Measurements from ENCODE around the gene CCDC150.
"Not testable (repeated sequence)": the region's sequence is repeated elsewhere in the genome, so short reads cannot be mapped to it uniquely, and the experiment has no call there.

The CCDC150 gene

DNA sequence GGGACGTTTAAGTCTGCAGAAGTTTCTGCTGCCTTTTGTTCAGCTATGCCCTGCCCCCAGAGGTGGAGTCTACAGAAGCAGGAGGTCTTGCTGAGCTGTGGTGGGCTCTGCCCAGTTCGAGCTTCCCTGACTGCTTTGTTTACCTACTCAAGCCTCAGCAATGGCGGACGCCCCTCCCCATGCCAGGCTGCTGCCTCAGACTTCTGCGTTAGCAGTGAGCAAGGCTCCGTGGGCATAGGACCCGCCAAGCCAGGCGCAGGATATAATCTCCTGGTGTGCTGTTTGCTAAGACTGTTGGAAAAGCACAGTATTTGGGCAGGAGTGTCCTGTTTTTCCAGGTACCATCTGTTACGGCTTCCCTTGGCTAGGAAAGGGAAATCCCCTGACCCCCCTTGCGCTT, 70.5 kb downstream of the CCDC150 start:
- DNase-seq: not testable (repeated sequence)

DNA sequence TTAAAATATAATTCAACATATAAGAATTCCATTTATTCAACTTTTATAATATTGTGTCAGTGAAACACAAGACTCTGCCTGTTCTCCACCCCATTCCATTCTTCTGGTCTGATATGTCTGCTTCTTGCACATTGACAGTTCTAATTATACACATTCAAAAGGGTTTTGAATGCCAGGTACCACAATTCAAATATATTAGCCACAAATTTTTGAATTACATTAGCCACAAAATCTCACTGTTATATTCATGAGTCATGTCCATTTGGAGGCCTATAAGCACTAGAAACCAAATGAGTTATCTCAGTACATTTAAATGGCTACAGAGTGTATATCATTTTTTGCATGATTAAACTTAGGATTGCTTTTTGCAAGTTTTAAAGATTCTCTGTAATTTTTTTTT, 72.1 kb downstream of the CCDC150 start:
- DNase-seq: no peak

DNA sequence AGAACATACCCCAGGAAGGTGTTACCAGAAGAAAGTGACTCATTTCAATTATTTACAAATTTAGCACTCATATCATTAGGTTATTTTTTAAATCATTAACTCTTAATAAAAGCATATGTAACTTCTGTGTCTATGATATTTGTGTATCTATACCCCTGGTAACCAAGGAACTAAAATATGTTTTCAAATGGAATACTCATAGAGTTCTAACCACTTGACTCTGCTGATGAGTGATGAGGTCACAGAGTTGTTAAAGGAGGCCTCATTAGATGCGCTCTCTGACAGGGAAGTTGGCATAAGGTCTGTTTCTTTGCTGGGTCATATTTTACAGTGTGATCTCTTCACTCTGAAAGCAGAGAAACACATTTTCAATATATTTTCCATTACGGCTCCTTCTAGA, 73.4 kb downstream of the CCDC150 start:
- DNase-seq: no peak

DNA sequence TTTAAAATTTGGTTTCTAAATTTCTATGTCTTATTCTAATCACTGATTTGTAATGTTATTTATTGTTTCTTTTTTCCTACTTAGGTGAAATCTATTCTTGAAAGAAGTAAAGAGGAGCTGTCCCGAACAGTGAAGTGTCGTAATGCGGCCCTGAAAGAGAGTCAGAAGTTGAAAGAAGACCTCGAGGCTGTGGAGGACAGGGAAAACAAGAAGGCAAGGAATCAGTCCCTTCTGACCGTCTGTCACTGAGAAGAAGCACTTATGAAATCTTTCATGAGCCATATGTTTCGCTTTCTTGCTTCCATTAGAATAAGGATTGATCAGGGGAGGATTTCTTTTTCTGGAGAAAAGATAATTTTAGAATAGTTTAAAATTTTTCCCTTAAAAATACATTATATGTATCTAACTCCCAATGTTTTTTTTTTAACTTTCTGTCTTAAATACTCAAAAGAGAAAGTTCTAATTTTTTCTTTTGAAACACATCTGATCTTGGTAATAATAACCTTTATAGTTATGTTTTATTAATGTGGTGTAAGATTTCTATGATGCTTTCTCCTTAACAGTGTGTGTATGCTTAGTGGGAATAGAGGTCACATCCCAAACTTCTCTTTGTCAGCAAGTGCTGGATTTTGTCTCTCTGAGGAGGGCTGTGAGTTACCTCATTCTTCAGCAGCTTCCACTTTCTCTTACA, 79.0 kb downstream of the CCDC150 start:
- DNase-seq: no peak

DNA sequence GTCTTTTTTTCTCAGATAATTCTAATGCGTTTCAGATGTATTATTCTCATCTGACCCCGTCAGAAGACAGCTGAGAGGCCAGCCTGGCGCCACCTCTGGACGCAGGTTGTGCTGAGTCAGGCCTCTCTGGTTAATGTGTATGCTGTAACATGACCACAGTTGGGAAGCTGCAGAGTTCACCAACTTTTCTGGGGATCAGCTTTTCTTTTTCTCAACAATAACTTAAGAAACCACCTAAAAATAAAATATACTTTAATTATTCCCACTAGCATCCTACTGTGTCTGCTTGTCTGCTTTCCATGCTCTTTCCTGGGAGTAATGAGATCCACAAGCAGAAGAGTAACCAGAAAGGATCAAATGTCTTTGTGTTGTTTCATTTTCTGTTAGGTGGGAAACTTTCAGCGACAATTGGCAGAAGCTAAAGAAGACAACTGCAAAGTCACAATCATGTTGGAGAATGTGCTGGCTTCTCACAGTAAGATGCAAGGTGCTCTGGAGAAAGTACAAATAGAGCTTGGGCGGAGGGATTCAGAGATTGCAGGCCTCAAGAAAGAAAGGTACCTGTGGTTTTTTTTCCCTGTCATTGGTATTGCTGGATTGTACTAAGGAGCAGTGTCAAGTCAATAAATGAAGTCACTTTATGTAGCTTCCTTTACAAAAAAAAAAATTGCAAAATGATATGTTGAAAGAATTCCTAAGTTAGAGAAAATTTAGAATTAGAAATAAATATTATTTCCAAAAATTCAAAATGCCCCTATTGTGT, 79.8 kb downstream of the CCDC150 start:
- DNase-seq: peak in 1 of 56 donors; percentile 3

DNA sequence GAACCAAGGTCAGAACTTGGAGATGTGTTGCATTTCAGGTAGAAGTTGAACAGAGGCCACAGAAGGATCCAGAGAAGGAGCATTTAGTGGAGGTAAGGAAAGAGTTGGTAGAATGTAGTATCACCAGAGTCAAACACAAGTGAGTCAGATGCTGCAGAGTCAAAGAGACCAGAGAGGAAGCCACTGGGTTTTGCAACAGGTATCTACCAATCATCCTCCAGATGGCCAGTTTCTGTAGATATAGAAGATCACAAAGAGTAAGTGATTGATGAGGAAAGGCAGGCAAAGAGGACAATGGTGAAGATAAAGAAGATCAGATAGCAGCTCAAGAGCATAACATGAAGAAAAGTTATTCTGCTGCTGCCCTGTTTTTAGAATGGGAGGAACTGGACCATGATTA, 84.1 kb downstream of the CCDC150 start:
- DNase-seq: no peak

DNA sequence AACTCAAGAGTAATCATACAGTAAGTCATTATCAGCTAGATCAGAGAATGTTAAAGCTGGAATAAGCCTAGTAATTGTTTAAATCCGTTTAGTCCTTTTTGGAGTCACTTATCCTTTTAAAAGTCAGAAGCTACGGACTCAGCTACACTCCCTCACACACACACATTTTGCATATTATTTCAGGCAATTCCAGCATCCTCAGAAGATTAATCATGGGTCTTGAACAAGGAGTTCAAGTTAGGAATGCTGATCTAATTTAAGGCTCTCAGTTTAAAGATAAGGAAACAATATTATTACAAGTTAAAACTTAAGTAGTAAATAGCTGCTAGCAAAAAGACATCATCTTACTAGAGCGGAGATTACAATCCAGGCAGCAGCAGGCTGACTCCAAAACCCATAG, 85.7 kb downstream of the CCDC150 start:
- DNase-seq: no peak

DNA sequence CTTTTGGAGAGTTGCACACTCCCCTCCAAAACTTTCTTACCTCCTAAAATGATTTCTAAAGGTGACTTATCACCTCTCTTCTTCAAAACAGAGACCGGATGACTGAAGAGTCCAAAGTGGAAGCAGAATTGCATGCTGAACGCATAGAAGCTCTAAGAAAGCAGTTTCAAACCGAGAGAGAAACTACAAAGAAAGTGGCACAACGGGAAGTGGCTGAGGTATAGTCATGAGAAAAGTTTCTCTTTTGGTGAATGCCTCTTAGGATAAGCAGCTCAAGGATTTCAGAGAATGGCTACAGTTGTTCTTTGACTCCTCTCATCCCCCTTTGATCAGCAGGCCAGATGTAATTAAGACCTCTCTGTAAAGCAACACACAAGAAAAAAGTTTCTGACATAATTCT, 86.4 kb downstream of the CCDC150 start:
- no peak for DNase-seq

DNA sequence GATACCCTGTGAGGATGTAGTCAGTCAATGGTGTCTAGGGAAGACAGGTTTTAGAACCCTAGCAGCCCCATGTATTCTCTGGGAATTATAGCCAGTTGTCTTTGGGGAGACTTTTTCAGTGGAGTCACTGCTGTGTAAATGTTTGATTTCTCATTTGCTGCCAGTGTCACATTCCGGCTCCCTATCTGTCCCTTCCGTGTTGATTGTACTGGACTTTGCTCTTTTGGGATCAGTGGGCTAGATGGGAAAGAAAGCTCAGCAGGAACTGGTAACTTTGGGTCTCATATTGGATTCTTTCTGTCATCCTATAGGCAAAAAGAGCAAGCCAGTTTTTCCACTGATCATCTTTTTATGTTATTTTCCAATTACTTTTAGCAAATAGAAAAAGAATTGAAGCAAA, 89.9 kb downstream of the CCDC150 start:
- DNase-seq: no peak

DNA sequence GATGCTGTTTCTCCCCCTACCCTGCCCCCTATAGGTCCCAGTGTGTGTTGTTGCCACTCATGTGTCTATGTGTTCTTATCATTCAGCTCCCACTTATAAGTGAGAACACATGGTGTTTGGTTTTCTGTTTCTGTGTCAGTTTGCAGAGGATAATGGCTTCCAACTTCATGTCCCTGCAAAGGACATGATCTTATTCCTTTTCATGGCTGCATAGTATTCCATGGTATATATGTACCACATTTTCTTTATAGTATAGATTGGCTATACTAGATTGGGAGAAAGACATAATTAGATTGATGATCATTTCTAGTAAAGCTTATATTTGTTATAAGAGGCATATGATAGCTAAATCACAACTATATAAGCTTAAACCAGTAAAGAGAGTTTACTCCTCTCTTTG, 97.1 kb downstream of the CCDC150 start:
- DNase-seq: not testable (repeated sequence)

DNA sequence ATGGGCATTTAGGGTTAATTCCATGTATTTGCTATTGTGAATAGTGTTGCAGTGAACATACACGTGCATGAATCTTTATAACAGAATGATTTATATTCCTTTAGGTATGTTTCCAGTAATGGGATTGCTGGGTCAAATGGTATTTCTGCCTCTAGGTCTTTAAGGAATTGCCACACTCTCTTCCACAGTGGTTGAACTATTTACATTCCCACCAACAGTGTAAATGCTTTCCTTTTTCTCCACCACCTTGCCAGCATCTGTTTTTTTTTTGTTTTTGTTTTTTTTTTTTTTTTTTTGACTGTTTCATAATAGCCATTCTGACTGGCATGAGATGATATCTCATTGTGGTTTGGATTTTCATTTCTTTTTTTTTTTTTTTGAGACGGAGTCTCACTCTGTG, 97.5 kb downstream of the CCDC150 start:
- DNase-seq: no peak

DNA sequence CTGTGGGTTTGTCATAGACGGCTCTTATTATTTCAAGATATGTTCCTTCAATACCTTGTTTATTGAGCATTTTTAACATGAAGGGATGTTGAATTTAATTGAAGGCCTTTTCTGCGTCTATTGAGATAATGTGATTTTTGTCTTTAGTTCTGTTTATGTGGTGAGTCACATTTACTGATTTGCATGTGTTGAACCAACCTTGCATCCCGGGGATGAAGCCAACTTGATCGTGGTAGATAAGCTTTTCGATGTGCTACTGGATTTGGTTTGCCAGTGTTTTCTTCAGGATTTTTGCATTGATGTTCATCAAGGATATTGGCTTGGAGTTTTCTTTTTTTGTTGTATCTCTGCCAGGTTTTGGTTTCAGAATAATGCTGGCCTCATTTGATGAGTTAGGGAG, 99.5 kb downstream of the CCDC150 start:
- no peak for DNase-seq

DNA sequence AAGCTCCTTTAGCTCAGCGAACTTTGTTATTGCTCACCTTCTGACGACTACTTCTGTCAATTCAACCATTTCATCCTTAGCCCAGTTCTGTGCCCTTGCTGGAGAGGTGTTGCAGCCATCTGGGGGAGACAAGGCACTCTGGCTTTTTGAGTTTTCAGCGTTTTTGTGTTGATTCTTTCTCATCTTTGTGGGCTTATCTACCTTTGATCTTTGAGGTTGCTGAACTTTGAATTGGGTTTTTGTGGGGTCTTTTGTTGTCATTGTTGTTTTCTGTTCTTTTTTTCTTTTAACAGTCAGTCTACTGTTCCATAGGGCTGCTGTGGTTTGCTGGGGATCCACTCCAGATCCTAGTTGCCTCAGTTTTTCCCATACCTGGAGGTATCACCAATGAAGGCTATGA, 102.7 kb downstream of the CCDC150 start:
- no peak for DNase-seq

DNA sequence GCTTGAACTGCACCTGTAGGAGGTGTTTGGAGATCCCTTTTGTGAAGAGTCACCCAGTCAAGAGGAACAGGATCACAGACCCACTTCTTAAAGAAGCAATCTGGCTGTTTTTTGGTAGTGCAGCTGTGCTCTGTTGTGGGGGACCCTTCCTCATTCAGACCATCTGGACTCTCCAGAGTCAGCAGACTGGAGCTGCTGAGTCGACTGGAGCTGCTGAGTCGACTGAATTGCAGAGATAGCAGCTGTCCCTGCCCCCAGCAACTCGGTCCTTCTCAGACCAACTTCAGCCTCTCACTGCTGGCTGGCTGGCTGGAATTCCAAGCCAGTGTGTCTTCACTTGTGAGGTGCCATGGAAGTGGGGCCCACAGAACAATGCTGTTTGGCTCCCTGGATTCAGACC, 103.2 kb downstream of the CCDC150 start:
- no peak for DNase-seq

DNA sequence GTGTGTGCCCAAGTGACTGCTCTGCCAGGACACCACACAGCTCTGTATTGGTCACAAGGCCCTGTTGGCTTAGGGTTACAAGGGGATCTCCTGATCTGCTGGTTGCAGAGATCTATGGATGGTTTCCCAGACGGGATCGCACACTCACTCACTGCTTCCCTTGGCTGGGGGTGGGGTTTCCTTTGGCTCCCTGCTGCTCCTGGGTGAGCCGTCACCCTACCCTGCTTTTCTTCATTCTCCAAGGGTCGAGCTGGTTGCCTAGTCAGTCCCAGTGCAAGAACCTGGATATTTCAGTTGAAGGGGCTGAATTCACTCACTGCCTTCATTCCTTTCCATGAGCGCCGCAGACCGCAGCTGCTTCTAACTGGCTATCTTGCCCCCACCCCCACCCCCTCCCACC, 103.7 kb downstream of the CCDC150 start:
- DNase-seq: no peak

DNA sequence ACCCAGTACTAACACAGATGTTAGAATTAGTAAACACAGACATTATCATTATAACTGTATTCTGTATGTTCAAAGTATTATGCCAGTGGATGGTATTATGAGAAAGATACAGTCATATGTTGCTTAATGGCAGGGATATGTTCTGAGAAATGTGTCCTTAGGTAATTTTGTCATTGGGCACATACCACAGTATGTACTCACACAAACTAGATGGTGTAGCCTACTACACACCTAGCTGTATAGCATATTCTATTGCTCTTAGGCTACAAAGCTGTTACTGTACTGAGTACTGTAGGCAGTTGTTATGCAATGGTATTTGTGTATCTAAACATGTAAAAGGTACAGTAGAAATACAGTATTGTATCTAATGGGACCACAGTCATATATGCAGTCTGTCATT, 106.2 kb downstream of the CCDC150 start:
- DNase-seq: no peak

DNA sequence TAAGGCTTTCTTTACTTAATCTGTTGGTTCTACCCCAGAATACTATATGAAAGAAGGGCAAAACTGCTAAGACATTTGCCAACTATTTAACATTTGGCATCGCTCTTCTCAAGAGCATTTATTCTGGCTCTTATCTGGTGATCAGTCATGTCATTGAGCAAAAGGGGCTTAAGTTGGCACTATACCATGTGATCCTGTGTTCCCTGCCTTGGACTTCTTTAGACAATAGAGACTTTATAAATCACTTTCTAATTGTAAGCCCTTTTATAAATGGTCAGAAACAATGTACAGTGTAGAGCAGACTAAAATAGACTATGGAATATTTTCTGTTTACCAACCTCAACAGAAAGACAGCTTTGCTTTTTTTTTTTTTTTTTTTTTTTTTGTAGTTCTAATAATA, 107.9 kb downstream of the CCDC150 start:
- no peak for DNase-seq

DNA sequence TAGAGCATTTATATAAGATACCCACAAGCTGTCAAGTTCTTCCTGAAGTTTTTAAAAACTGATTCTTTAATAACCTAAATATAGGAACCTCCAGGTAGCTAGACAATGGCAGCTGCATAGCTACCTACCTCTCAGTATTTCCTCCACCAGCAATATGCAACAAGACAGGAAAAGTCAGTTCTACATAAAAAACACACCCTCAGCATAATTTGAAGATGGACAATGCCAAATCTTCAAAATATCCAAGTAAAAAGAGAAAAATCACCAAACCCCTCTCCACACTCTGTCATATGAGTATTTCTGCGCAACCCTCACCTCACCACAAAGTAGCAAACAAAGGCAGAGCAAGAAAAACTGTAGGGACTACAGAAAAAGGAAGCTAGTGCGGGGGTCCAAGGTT, 108.6 kb downstream of the CCDC150 start:
- no peak for DNase-seq

DNA sequence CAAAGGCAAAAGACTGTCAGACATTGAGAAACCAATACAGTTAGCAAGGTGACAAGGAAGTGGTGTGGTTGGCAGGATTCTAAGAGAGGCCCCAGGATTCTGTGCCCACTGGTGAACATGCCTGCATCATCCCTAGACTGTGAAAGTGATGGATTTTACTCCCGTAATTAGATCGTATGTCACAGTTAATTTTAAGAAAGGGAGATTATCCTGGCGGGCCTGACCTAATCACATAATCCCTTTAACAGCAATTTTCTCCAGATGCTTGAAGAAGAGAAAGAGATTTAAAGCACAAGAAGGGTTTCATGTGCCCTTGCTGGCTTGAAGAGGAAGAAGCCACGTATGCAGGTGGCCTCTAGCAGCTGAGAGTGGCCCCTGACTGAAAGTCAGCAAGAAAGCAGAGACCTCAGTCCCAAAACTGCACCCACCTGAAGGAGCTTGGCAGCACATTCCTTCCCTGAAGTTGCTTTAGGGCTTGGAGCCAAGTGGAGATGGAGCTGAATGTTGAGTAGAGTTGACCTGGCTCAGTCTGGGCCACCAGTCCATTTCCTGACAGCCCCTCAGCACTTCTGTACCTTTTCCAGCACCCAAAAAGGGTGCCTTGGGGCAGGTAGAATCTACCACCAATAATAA, 110.9 kb downstream of the CCDC150 start:
- DNase-seq: no peak

DNA sequence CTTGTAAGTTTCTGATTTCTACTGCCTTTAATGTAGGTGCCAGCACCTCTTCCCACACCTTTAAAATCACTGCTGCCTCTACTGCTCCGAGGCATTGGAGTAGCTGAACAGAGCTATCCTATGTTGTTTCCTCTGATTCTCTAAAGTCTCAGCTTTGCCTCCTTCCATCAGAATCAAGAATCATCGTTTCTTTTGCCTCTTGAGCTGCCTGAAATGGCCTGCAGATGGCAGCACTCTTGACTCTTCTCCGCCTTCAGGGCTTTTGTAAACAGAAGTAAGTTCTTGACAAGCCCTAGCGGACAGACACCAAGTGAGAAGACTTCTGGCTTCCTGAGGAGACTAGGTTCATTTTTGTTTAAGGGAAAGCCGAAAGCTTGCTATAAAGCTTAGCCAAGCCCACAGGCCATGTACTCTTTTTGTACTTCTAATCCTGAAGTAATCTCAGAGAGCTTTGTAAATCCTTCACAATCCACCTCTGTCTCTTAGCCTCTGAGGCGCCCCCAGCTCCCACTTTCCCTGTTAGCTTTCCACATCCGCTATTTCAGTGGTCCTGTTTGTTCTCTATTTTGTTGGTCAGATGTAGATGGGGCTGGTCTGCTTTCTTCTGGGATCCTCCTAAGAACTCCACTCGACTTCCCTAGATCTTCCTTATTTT, 111.6 kb downstream of the CCDC150 start:
- DNase-seq: peak in 26 of 56 donors; percentile 1 to 62 (median 9)

DNA sequence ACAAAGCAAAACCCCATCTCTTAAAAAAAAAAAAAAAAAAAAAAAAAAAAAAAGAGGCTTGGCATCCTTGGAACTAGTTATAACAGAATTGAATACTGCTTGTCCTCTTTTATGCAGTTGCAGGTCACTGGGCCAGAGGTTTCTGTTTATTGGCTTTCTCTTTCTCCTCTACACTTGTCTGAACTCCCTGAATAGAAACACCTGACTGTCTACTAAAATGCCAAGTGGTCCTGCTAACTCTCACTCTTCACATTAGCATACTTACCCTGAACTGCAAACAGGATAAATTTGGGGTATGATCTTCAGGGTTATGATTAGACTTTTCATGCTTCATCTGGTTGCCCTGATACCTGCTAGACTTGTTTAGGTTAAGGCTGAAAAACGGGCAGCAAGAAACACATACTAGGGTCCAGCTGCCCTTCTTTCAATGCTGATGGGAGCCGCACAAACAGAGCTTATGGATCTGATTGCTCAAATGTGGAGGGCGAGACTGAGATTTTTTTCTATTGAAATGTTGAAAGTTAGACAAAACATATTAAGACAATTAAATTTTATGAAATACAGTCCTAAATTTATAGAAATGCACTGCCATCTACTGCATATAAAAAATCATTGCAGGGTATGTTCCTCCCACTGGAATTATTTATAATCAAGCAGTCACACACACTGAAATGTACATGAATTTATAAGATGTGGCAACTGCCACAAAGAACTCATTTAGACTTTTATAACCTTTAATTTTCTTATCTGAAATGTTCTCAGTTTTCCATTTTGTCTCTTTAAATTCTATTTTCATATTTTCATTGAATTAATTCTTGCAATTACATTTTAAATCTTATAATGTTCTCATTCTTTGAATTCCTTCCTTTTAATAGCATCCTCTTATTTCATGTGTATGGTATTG, 119.2 kb downstream of the CCDC150 start:
- DNase-seq: no peak
